Gastrocnemius medialis (tissue), 4 donors: ENCODE measurements around the gene PTK7.

ENCODE experiments used
- POLR2A ChIP-seq, 2 donors: fragments of 450-650 bp; IDR thresholded peaks; one replicate each; pipeline ENCODE4 v1.6.1; 2017; ENCODE audit warnings: antibody characterized with exemption in 2 of 2, mild to moderate bottlenecking in 2 of 2, moderate library complexity in 2 of 2
- TF ChIP-seq, protein P1 (sequence below), 5 experiments: fragments of 450-650 bp in 3 of 5; fragments of 200-600 bp in 2 of 5; sonication (generic) in 2 of 5; IDR thresholded peaks in 4 of 5; conservative IDR thresholded peaks in 1 of 5; 1 replicate in 4 of 5; 2 replicates in 1 of 5; pipeline ENCODE4 v1.5.1; 2016 to 2019; ENCODE audit warnings: antibody characterized with exemption in 5 of 5, mild to moderate bottlenecking in 3 of 5, moderate library complexity in 3 of 5

- TF ChIP-seq, protein P1, sequence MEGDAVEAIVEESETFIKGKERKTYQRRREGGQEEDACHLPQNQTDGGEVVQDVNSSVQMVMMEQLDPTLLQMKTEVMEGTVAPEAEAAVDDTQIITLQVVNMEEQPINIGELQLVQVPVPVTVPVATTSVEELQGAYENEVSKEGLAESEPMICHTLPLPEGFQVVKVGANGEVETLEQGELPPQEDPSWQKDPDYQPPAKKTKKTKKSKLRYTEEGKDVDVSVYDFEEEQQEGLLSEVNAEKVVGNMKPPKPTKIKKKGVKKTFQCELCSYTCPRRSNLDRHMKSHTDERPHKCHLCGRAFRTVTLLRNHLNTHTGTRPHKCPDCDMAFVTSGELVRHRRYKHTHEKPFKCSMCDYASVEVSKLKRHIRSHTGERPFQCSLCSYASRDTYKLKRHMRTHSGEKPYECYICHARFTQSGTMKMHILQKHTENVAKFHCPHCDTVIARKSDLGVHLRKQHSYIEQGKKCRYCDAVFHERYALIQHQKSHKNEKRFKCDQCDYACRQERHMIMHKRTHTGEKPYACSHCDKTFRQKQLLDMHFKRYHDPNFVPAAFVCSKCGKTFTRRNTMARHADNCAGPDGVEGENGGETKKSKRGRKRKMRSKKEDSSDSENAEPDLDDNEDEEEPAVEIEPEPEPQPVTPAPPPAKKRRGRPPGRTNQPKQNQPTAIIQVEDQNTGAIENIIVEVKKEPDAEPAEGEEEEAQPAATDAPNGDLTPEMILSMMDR (IDR thresholded peaks at IDR 0.05 in 4 of 5, conservative IDR thresholded peaks at IDR 0.05 in 1 of 5), result no peak
- TF ChIP-seq POLR2A (IDR thresholded peaks at IDR 0.05), result no peak
Measured at GRCh38 chr6:43138267-43138666, 62.2 kb downstream of the PTK7 start.
